HepG2 (cell line): ENCODE results near the gene C22orf31. TPM values are rescaled to one million over a fixed set of nuclear protein-coding genes. Genes with fewer than 3 reads are reported as not detected.

ENCODE experiments used
- EED ChIP-seq: sonication (generic); formaldehyde crosslinking; IDR thresholded peaks from 2 replicates; pipeline ENCODE4 v1.5.0; 2020; ENCODE audit warnings: mild to moderate bottlenecking, missing genetic modification reagents
- FOXC1 ChIP-seq: sonication (generic); formaldehyde crosslinking; IDR thresholded peaks from 2 replicates; pipeline ENCODE4 v1.8.0; 2022; ENCODE audit warnings: mild to moderate bottlenecking, missing genetic modification reagents, borderline replicate concordance
- KDM6A ChIP-seq: IDR thresholded peaks from 2 replicates; pipeline ENCODE4 v1.6.1; 2016; ENCODE audit warnings: low read depth
- MEIS2 ChIP-seq: sonication (generic); formaldehyde crosslinking; IDR thresholded peaks from 2 replicates; pipeline ENCODE4 v1.9.0; 2021; ENCODE audit warnings: mild to moderate bottlenecking, missing genetic modification reagents
- PITX1 ChIP-seq: sonication (generic); formaldehyde crosslinking; IDR thresholded peaks from 2 replicates; pipeline ENCODE4 v1.5.1; 2020; ENCODE audit warnings: mild to moderate bottlenecking, missing genetic modification reagents
- POLR2A ChIP-seq, 2 experiments: IDR thresholded peaks; 2 replicates each; pipeline ENCODE4 v1.6.1; 2011; ENCODE audit warnings: low read depth in 2 of 2, low read length in 2 of 2, mild to moderate bottlenecking in 1 of 2, moderate library complexity in 1 of 2; ENCODE audit not compliant: insufficient read depth in 1 of 2
- RXRA ChIP-seq: sonication (generic); formaldehyde crosslinking; IDR thresholded peaks from 2 replicates; pipeline ENCODE4 v1.5.1; 2020; ENCODE audit warnings: missing genetic modification reagents
- RXRB ChIP-seq: IDR thresholded peaks from 2 replicates; pipeline ENCODE4 v1.6.1; 2016; ENCODE audit warnings: borderline replicate concordance, missing genetic modification reagents, missing compliant biosample characterization
- SOX13 ChIP-seq, 3 experiments: fragments of 450-650 bp in 1 of 3; sonication (generic) in 1 of 3; formaldehyde crosslinking in 1 of 3; IDR thresholded peaks in 2 of 3; conservative IDR thresholded peaks in 1 of 3; 2 replicates each; pipeline versions ENCODE4 v1.5.0 to v1.6.1; 2016 to 2020; ENCODE audit warnings: antibody characterized with exemption in 1 of 3, mild to moderate bottlenecking in 1 of 3, missing compliant biosample characterization in 1 of 3, missing genetic modification reagents in 1 of 3, moderate library complexity in 1 of 3
- STAG1 ChIP-seq: sonication (generic); formaldehyde crosslinking; IDR thresholded peaks from 2 replicates; pipeline ENCODE4 v1.4.0; 2020; ENCODE audit warnings: missing genetic modification reagents
- TBX2 ChIP-seq: sonication (generic); formaldehyde crosslinking; IDR thresholded peaks from 2 replicates; pipeline ENCODE4 v1.5.0; 2020; ENCODE audit warnings: missing genetic modification reagents, mild to moderate bottlenecking, borderline replicate concordance
- TCF7L2 ChIP-seq: IDR thresholded peaks from 2 replicates; pipeline ENCODE4 v1.6.1; 2011; ENCODE audit warnings: mild to moderate bottlenecking, low read depth, low read length, moderate library complexity
- ZFP37 ChIP-seq: sonication (generic); formaldehyde crosslinking; IDR thresholded peaks from 2 replicates; pipeline ENCODE4 v1.4.0; 2020; ENCODE audit warnings: missing genetic modification reagents, borderline replicate concordance
- ZNF232 ChIP-seq: sonication (generic); formaldehyde crosslinking; IDR thresholded peaks from 2 replicates; pipeline ENCODE4 v1.4.0; 2020; ENCODE audit warnings: missing genetic modification reagents, borderline replicate concordance
- ZNF430 ChIP-seq: sonication (generic); formaldehyde crosslinking; IDR thresholded peaks from 2 replicates; pipeline ENCODE4 v1.9.0; 2021; ENCODE audit warnings: mild to moderate bottlenecking, missing genetic modification reagents
- ZNF660 ChIP-seq: sonication (generic); formaldehyde crosslinking; IDR thresholded peaks from 2 replicates; pipeline ENCODE4 v1.5.1; 2020; ENCODE audit warnings: mild to moderate bottlenecking, low read depth, missing genetic modification reagents, borderline replicate concordance
- polyA plus RNA-seq, 8 experiments: library from polyadenylated mRNA; depleted of rRNA in 3 of 8; stranded (reverse) in 7 of 8; unstranded in 1 of 8; fragments of >200 nt; fragmentation: Illumina TruSeq in 4 of 8; extraction: Trizol in 4 of 8; gene quantifications; 2 replicates each; pipeline versions ENCODE4 v1.2.1 to v1.2.3, GENCODE V29; 2011 to 2016; ENCODE audit warnings: low read depth in 4 of 8, missing spikeins in 1 of 8, mixed read lengths in 1 of 8; ENCODE audit not compliant: insufficient read depth in 1 of 8
- total RNA-seq, 5 experiments: library from RNA; depleted of rRNA; stranded (reverse); fragments of >200 nt; fragmentation: Illumina TruSeq; extraction: Trizol; gene quantifications; 2 replicates each; pipeline ENCODE4 v1.2.3, GENCODE V29; 2016; ENCODE audit warnings: low read depth in 1 of 5
- TF ChIP-seq, protein P1 (sequence below): sonication (generic); formaldehyde crosslinking; IDR thresholded peaks from 2 replicates; pipeline ENCODE4 v1.4.0; 2020; ENCODE audit warnings: missing genetic modification reagents, mild to moderate bottlenecking, borderline replicate concordance
- TF ChIP-seq, protein P2 (sequence below): sonication (generic); formaldehyde crosslinking; IDR thresholded peaks from 2 replicates; pipeline ENCODE4 v1.5.1; 2020; ENCODE audit warnings: missing genetic modification reagents, mild to moderate bottlenecking, borderline replicate concordance
- TF ChIP-seq, protein P3 (sequence below): sonication (generic); formaldehyde crosslinking; IDR thresholded peaks from 2 replicates; pipeline ENCODE4 v1.9.0; 2022; ENCODE audit warnings: low read depth, missing genetic modification reagents
- TF ChIP-seq, protein P4 (sequence below): sonication (generic); formaldehyde crosslinking; IDR thresholded peaks from 2 replicates; pipeline ENCODE4 v1.5.1; 2020; ENCODE audit warnings: missing genetic modification reagents, mild to moderate bottlenecking, borderline replicate concordance

The C22orf31 gene
- total and polyA plus RNA-seq, 2 of the 13 experiments (the other 11 are each of a cell fraction or from before 2014, with no cell fraction given): not detected

DNA sequence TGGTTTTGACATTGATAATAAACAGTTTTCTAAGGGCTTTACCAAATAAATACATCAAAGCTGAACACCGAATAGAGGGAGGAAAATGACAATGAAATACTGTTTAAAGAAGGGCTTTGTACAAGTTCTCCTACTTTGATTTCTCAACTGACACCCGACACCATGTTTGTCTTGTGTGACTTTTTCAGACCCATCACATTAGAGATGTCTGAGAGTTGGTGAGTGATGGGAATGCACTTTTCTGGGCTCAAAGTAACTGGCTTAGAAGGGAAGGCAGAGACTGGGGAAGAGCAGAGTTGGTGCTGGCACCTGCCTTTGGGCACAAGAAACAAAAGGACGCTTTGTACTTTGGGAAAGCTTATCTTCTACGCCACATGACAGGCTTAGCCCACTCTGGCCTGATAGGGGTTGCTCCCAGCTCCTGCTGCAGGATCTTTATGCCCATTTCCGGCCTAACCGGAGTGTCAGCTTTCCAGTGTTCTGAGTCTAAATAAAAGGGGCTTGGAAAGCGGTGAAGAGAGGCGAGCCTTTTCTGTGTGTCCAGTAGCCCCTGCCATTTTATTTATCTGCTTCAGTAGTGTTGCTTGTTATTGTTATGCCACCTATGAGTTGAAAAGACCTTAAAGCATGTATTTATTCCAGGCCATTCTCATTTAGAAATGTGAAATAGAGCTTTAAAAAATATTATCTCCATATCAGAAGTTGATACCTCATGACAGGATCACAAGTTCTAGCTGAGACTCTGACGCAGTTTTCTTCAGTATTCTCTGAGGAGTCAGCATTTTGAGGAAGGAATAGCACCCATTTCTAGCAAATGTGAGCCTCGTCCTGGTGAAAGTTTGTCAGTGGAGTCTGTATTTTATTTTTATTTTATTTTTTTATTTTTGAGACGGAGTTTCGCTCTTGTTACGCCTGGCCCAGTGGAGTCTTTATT lies 35.4 kb upstream of the C22orf31 start (continued):
- TF ChIP-seq POLR2A (IDR thresholded peaks at IDR 0.05; ENCODE audit: insufficient read depth in 1 of 2, low read depth in 2 of 2, low read length in 2 of 2) (no peak), SOX13 (IDR thresholded peaks at IDR 0.05) (peak; percentile 95), SOX13 (CRISPR knock-in tag; conservative IDR thresholded peaks at IDR 0.05 in 1 of 2, IDR thresholded peaks at IDR 0.05 in 1 of 2) (peak in 1 of 2 experiments; percentile 100; a peak in 2 of 4 replicates), ZNF660 (CRISPR knock-in tag) (no peak), RXRB (peak; percentile 70), STAG1 (peak; percentile 10; the same call in 1 of the 2 replicates), FOXC1 (CRISPR knock-in tag) (no peak), ZFP37 (CRISPR knock-in tag) (no peak), TCF7L2 (peak; percentile 86), ZNF430 (CRISPR knock-in tag) (peak; percentile 23; the same call in 1 of the 2 replicates), MEIS2 (CRISPR knock-in tag) (peak; percentile 77), KDM6A (CRISPR knock-in tag) (no peak), RXRA (CRISPR knock-in tag) (peak; percentile 22; the same call in 1 of the 2 replicates), EED (CRISPR knock-in tag) (no peak), ZNF232 (no peak), TBX2 (CRISPR knock-in tag) (peak; percentile 96), PITX1 (CRISPR knock-in tag) (peak; percentile 85)
- TF ChIP-seq, protein P1, sequence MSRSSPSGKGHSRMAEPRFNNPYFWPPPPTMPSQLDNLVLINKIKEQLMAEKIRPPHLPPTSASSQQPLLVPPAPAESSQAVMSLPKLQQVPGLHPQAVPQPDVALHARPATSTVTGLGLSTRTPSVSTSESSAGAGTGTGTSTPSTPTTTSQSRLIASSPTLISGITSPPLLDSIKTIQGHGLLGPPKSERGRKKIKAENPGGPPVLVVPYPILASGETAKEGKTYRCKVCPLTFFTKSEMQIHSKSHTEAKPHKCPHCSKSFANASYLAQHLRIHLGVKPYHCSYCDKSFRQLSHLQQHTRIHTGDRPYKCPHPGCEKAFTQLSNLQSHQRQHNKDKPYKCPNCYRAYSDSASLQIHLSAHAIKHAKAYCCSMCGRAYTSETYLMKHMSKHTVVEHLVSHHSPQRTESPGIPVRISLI: peak; percentile 67; the same call in 1 of the 2 replicates
- TF ChIP-seq, protein P2, sequence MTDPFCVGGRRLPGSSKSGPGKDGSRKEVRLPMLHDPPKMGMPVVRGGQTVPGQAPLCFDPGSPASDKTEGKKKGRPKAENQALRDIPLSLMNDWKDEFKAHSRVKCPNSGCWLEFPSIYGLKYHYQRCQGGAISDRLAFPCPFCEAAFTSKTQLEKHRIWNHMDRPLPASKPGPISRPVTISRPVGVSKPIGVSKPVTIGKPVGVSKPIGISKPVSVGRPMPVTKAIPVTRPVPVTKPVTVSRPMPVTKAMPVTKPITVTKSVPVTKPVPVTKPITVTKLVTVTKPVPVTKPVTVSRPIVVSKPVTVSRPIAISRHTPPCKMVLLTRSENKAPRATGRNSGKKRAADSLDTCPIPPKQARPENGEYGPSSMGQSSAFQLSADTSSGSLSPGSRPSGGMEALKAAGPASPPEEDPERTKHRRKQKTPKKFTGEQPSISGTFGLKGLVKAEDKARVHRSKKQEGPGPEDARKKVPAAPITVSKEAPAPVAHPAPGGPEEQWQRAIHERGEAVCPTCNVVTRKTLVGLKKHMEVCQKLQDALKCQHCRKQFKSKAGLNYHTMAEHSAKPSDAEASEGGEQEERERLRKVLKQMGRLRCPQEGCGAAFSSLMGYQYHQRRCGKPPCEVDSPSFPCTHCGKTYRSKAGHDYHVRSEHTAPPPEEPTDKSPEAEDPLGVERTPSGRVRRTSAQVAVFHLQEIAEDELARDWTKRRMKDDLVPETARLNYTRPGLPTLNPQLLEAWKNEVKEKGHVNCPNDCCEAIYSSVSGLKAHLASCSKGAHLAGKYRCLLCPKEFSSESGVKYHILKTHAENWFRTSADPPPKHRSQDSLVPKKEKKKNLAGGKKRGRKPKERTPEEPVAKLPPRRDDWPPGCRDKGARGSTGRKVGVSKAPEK (CRISPR knock-in tag): peak; percentile 83; the same call in 1 of the 2 replicates
- TF ChIP-seq, protein P3, sequence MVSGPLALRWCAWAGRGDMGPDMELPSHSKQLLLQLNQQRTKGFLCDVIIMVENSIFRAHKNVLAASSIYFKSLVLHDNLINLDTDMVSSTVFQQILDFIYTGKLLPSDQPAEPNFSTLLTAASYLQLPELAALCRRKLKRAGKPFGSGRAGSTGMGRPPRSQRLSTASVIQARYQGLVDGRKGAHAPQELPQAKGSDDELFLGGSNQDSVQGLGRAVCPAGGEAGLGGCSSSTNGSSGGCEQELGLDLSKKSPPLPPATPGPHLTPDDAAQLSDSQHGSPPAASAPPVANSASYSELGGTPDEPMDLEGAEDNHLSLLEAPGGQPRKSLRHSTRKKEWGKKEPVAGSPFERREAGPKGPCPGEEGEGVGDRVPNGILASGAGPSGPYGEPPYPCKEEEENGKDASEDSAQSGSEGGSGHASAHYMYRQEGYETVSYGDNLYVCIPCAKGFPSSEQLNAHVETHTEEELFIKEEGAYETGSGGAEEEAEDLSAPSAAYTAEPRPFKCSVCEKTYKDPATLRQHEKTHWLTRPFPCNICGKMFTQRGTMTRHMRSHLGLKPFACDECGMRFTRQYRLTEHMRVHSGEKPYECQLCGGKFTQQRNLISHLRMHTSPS (CRISPR knock-in tag): peak; percentile 83
- TF ChIP-seq, protein P4, sequence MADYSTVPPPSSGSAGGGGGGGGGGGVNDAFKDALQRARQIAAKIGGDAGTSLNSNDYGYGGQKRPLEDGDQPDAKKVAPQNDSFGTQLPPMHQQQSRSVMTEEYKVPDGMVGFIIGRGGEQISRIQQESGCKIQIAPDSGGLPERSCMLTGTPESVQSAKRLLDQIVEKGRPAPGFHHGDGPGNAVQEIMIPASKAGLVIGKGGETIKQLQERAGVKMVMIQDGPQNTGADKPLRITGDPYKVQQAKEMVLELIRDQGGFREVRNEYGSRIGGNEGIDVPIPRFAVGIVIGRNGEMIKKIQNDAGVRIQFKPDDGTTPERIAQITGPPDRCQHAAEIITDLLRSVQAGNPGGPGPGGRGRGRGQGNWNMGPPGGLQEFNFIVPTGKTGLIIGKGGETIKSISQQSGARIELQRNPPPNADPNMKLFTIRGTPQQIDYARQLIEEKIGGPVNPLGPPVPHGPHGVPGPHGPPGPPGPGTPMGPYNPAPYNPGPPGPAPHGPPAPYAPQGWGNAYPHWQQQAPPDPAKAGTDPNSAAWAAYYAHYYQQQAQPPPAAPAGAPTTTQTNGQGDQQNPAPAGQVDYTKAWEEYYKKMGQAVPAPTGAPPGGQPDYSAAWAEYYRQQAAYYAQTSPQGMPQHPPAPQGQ (CRISPR knock-in tag): no peak
